Epithelial cell of proximal tubule (primary cell): ENCODE measurements around the gene USB1. TPM values are rescaled to one million over a fixed set of nuclear protein-coding genes. Genes with fewer than 3 reads are reported as not detected.

Source experiments
- DNase-seq: peaks from one replicate; pipeline ENCODE4 v3.0.0-alpha.2; 2011; ENCODE audit warnings: low read depth
- H3K4me3 ChIP-seq: 2 replicates; pipeline ENCODE4 v1.5.1; 2011; ENCODE audit warnings: low read depth, mild to moderate bottlenecking, low read length
- total RNA-seq: library from RNA; depleted of rRNA; stranded (reverse); fragments of >200 nt; gene quantifications from 2 replicates; pipeline ENCODE4 v1.2.3, GENCODE V29; 2015
- TF ChIP-seq, protein P1 (sequence below): conservative IDR thresholded peaks from 2 replicates; pipeline ENCODE4 v1.5.1; 2012; ENCODE audit warnings: low read depth, mild to moderate bottlenecking, low read length

The USB1 gene
- total RNA-seq, 1 donor from 2014 or later = 31.2 TPM

DNA sequence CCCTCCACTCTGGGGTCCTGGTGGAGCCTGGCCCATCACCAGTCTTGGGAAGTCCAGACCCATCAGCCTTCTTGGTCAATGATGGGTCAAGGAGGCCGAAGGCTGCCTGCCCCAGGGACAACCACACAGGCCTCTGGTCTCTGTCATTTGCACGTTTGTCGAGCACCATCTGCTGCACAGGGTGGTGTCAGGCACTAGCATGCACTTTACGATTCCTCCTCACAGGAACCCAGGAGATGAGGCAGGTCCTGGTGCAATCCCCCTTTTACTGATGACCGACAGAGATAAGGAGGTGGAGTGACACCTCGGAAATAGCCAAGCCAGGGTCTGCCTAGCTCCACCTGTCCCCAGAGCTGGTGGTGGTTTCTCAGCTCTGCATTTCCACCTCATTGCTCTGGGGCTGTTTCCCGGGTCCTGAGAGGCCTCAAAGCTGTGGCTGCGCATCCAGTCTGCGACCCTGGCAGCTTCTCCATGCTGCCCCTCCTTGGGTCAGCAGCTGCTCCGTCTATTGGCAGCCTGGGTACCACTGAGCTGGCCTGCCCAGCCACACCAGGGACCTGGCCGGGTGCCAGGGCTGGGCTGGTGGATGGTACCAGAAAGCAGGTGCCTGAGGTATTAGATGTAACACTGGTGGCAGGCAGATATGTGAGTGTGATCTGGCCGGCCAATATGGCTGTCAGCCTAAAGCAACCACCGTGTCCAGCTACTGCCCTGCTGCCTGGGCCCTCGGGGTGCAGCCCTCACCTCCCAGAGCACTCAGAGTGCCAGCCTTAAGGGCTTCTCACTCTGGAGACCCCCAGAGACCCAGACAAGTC is 34.4 kb downstream of the USB1 start:
- TF ChIP-seq, protein P1, sequence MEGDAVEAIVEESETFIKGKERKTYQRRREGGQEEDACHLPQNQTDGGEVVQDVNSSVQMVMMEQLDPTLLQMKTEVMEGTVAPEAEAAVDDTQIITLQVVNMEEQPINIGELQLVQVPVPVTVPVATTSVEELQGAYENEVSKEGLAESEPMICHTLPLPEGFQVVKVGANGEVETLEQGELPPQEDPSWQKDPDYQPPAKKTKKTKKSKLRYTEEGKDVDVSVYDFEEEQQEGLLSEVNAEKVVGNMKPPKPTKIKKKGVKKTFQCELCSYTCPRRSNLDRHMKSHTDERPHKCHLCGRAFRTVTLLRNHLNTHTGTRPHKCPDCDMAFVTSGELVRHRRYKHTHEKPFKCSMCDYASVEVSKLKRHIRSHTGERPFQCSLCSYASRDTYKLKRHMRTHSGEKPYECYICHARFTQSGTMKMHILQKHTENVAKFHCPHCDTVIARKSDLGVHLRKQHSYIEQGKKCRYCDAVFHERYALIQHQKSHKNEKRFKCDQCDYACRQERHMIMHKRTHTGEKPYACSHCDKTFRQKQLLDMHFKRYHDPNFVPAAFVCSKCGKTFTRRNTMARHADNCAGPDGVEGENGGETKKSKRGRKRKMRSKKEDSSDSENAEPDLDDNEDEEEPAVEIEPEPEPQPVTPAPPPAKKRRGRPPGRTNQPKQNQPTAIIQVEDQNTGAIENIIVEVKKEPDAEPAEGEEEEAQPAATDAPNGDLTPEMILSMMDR = no peak
- DNase-seq = no peak
- no peak overlapping the region for H3K4me3 ChIP-seq

DNA sequence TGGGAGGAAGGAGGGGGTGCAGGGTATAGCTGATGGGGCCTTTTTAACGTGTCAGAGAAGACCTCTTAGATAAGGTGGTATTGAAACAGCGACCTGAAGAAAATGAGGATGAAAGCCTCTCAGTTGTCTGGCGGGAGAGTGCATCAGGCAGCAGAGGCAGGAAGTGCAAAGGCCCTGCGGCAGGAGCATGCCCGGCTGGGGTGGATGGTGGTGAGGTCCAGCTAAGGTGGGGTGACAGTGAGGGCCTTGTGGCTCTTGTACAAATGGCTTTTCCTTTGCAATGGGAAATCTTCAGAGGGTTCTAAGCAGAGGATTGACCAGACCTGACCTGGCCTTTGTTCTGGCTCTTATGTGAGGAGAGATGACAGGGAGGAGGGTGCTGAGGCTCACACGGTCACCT is 35.7 kb downstream of the USB1 start:
- H3K4me3 ChIP-seq = no peak overlapping the region
- DNase-seq = no peak
- TF ChIP-seq, protein P1 = no peak

DNA sequence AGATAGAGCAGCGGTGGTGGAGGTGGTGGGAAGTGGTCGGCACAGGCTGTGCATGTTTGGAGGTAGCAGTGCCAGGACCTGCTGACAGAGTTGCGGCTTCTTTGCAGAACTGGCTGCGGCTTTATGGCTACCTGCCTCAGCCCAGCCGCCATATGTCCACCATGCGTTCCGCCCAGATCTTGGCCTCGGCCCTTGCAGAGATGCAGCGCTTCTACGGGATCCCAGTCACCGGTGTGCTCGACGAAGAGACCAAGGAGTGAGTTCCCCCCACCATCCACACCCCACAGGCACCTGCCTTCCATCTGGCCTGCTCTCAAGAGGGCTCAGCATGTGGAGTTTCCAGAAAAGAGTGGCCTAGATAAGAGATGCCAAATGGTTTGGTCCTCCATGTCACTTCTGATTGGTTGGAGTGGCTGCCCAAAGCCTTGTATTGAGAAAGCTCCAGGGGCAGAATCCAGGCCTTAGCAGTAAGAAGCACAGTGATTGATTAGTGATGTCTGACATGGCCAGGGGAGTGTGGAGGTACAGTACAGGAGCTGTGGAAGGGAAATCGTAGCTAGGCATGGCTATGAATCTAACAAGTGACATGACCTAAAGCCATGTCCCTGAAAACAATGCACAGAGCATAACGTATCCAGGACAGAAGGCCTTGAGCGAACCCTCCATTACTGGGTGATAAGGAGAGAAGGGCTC is 36.3 kb downstream of the USB1 start:
- H3K4me3 ChIP-seq = no peak overlapping the region
- TF ChIP-seq, protein P1 = no peak
- no peak for DNase-seq

DNA sequence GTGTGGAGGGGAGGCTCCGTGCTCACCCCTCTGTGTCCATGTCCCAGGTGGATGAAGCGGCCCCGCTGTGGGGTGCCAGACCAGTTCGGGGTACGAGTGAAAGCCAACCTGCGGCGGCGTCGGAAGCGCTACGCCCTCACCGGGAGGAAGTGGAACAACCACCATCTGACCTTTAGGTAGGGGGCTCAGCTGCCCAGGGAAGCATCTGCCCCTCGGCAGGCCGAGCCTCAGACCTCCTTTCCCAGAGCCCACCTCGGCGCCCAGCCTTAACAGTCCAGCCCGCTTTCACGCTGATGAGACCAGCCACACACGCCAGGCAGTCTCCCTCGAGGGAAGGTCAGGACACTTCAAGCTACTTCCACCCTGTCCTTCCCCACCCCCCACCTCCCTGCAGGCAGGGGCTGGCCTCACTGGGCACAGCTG is 37.0 kb downstream of the USB1 start:
- H3K4me3 ChIP-seq = no peak overlapping the region
- TF ChIP-seq, protein P1 = no peak
- DNase-seq = no peak

DNA sequence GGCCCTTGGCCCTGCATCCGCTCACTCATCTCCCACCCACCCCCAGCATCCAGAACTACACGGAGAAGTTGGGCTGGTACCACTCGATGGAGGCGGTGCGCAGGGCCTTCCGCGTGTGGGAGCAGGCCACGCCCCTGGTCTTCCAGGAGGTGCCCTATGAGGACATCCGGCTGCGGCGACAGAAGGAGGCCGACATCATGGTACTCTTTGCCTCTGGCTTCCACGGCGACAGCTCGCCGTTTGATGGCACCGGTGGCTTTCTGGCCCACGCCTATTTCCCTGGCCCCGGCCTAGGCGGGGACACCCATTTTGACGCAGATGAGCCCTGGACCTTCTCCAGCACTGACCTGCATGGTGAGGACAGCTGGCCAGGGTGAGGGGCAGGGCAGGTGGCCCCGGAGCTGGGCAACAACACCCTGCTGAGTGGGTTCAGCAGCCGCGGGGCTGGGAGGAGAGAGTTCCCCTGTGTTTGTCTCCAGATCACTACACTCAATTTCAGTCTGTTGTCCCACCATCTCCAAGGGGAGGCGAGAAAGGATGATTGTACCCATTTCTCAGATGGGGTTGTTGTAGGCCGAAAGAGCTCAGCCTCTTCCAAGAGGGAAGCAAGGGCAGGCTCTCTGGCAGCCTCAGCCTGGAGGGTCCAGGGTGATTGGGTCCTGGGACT is 38.8 kb downstream of the USB1 start:
- TF ChIP-seq, protein P1 = no peak
- no peak for DNase-seq
- H3K4me3 ChIP-seq = no peak overlapping the region

DNA sequence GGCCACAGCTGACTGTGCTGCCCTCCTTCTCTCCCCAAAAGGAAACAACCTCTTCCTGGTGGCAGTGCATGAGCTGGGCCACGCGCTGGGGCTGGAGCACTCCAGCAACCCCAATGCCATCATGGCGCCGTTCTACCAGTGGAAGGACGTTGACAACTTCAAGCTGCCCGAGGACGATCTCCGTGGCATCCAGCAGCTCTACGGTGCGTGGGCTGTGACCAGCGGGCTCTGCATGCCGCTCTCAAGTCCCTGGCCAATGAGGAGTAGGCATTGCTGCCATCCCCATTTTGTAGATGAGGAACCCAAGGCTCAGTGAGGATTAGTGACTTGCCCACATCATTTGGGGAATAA is 39.3 kb downstream of the USB1 start:
- TF ChIP-seq, protein P1 = no peak
- no peak overlapping the region for H3K4me3 ChIP-seq
- DNase-seq = no peak
